PC-3 (cell line): ENCODE data around the gene GPC2. TPM values are rescaled to one million over a fixed set of nuclear protein-coding genes. Genes with fewer than 3 reads are reported as not detected.
"Not testable (repeated sequence)": the region's sequence is repeated elsewhere in the genome, so short reads cannot be mapped to it uniquely, and the experiment has no call there.

ENCODE experiments used
- ATAC-seq: fragments of 200-7000 bp; cut with Tn5 transposase; 2 replicates; pipeline ENCODE4 v1.9.1; 2020; ENCODE audit warnings: mild to moderate bottlenecking, moderate library complexity
- BruUV-seq: library from RNA; stranded (reverse); fragments of 400-500 nt; replicated peaks from 2 replicates; lab custom pipeline; 2021; lab: Mats Ljungman, UMichigan
- CTCF ChIA-PET: fragments of 300-600 bp; sonication (Branson Sonifier 250); formaldehyde crosslinking; loops from one replicate; lab custom pipeline; 2022; ENCODE audit warnings: antibody characterized with exemption; lab: Charles Lee
- POLR2A ChIA-PET: fragments of 300-600 bp; sonication (Branson Sonifier 250); formaldehyde crosslinking; loops from one replicate; lab custom pipeline; 2022; ENCODE audit warnings: antibody characterized with exemption; ENCODE audit not compliant: unreplicated experiment; lab: Charles Lee
- DNase-seq: peaks from one replicate; pipeline ENCODE4 v3.0.0-alpha.2; 2015
- H2AFZ ChIP-seq: fragments of 300-600 bp; sonication (generic); 2 replicates; pipeline ENCODE4 v1.6.0; 2016; ENCODE audit warnings: antibody characterized with exemption, low read length
- H3F3A ChIP-seq: fragments of 300-600 bp; sonication (generic); one replicate; pipeline ENCODE4 v1.6.0; 2017; ENCODE audit warnings: antibody characterized with exemption, low read length, control low read depth, mild to moderate bottlenecking; ENCODE audit not compliant: unreplicated experiment
- H3K27ac ChIP-seq: fragments of 300-600 bp; sonication (generic); 2 replicates; pipeline ENCODE4 v1.5.1; 2016; ENCODE audit warnings: mild to moderate bottlenecking, low read length
- H3K27me3 ChIP-seq: fragments of 300-600 bp; sonication (generic); 2 replicates; pipeline ENCODE4 v1.6.1; 2016; ENCODE audit warnings: low read length, mixed read lengths
- H3K36me3 ChIP-seq: fragments of 300-600 bp; sonication (generic); 2 replicates; pipeline ENCODE4 v1.6.1; 2016; ENCODE audit warnings: low read depth, mixed run types, low read length, mixed read lengths
- H3K4me1 ChIP-seq: fragments of 300-600 bp; sonication (generic); 2 replicates; pipeline ENCODE4 v1.5.1; 2016; ENCODE audit warnings: low read length; ENCODE audit not compliant: insufficient read depth
- H3K4me2 ChIP-seq: fragments of 300-600 bp; sonication (generic); 2 replicates; pipeline ENCODE4 v1.6.0; 2016; ENCODE audit warnings: low read length
- H3K4me3 ChIP-seq: fragments of 300-600 bp; sonication (generic); 2 replicates; pipeline ENCODE4 v1.5.1; 2016; ENCODE audit warnings: mild to moderate bottlenecking, low read length, mixed read lengths
- H3K79me2 ChIP-seq: fragments of 300-600 bp; sonication (generic); 2 replicates; pipeline ENCODE4 v1.6.1; 2017; ENCODE audit warnings: low read length, mixed read lengths
- H3K9ac ChIP-seq: fragments of 300-600 bp; sonication (generic); 2 replicates; pipeline ENCODE4 v1.6.0; 2016; ENCODE audit warnings: mild to moderate bottlenecking, low read length
- H3K9me2 ChIP-seq: fragments of 300-600 bp; sonication (generic); replicated peaks from 2 replicates; pipeline ENCODE4 v1.6.1; 2016; ENCODE audit warnings: mixed run types, low read length, mixed read lengths
- H3K9me3 ChIP-seq: fragments of 300-600 bp; sonication (generic); 2 replicates; pipeline ENCODE4 v1.6.1; 2016; ENCODE audit warnings: low read length, mixed read lengths
- H4K20me1 ChIP-seq: fragments of 300-600 bp; sonication (generic); 2 replicates; pipeline ENCODE4 v1.6.1; 2016; ENCODE audit warnings: low read length, mixed read lengths
- CTCF ChIP-seq: fragments of 300-600 bp; sonication (generic); conservative IDR thresholded peaks from 2 replicates; pipeline ENCODE4 v1.5.1; 2017; ENCODE audit warnings: antibody characterized with exemption, low read depth, mild to moderate bottlenecking, low read length
- EZH2 ChIP-seq: fragments of 300-600 bp; sonication (generic); IDR thresholded peaks from one replicate; pipeline ENCODE4 v1.6.1; 2017; ENCODE audit warnings: antibody characterized with exemption, mild to moderate bottlenecking, low read length; ENCODE audit not compliant: unreplicated experiment
- EZH2phosphoT487 ChIP-seq: fragments of 300-600 bp; sonication (generic); IDR thresholded peaks from 2 replicates; pipeline ENCODE4 v1.6.1; 2018; ENCODE audit warnings: mild to moderate bottlenecking, antibody characterized with exemption, low read length, borderline replicate concordance
- intact Hi-C: fragments of 100-400 bp; cut with micrococcal nuclease; formaldehyde crosslinking; loops from 2 replicates; pipeline ENCODE4 v1.9.0; 2023
- total RNA-seq: library from RNA; depleted of rRNA; stranded (reverse); fragments of >200 nt; gene quantifications from 2 replicates; pipeline ENCODE4 v1.2.3, GENCODE V29; 2014

GPC2 gene
- total RNA-seq, 1 experiment from 2014 or later = 1.6 TPM

GRCh38 chr7:100195222-100195621, 18.0 kb upstream of the GPC2 start:
- intact Hi-C loops = no loop called here
- TF ChIP-seq EZH2 (no peak), EZH2phosphoT487 (no peak), CTCF (no peak)
- Histone ChIP-seq H3K9me2 (no peaks in the 10 kb centered on the region), H4K20me1 (no peaks in the 10 kb centered on the region), H3K79me2 (no peaks in the 10 kb centered on the region), H3K27ac (no peak overlapping the region), H3K4me1 (no peaks in the 10 kb centered on the region; the same call in 1 of the 2 replicates), H3K36me3 (no peaks in the 10 kb centered on the region), H3K4me3 (no peak overlapping the region), H3K27me3 (peaks cover 12% of the 10 kb centered on the region), H3K9ac (no peak overlapping the region), H3F3A (no peaks in the 10 kb centered on the region), H3K9me3 (no peaks in the 10 kb centered on the region), H2AFZ (no peak overlapping the region), H3K4me2 (no peak overlapping the region)
- CTCF ChIA-PET = no interaction called here
- POLR2A ChIA-PET = no interaction called here
- ATAC-seq (no peak), DNase-seq (no peak)
- BruUV-seq = no TSS peak

- no peak overlapping the region for H3K9ac ChIP-seq
- no peaks in the 10 kb centered on the region for H3K9me3 ChIP-seq
- no peaks in the 10 kb centered on the region for H4K20me1 ChIP-seq
- POLR2A ChIA-PET = no interaction called here
- no peaks in the 10 kb centered on the region for H3K79me2 ChIP-seq
- intact Hi-C loops = no loop called here
- ATAC-seq (no peak), DNase-seq (no peak)
- H3K27me3 ChIP-seq = no peaks in the 10 kb centered on the region
- H3K4me1 ChIP-seq = no peaks in the 10 kb centered on the region; the same call in 1 of the 2 replicates
- TF ChIP-seq EZH2 = no peak
- TF ChIP-seq EZH2phosphoT487 = no peak
- no peak for TF ChIP-seq CTCF
- H3K36me3 ChIP-seq = no peaks in the 10 kb centered on the region
- H2AFZ ChIP-seq = no peak overlapping the region
- H3K9me2 ChIP-seq = no peaks in the 10 kb centered on the region
- no peak overlapping the region for H3K27ac ChIP-seq
- no TSS peak for BruUV-seq
- H3K4me2 ChIP-seq = no peak overlapping the region
- H3K4me3 ChIP-seq = no peak overlapping the region
- CTCF ChIA-PET = no interaction called here
- H3F3A ChIP-seq = no peaks in the 10 kb centered on the region
Measured at GRCh38 chr7:100192969-100193368, 15.8 kb upstream of the GPC2 start.

GRCh38 chr7:100192281-100192862, 15.2 kb upstream of the GPC2 start:
- CTCF ChIA-PET, BruUV-seq, POLR2A ChIA-PET: not testable (repeated sequence)

More at GRCh38 chr7:100192281-100192862, 15.2 kb upstream of the GPC2 start:
- H3K79me2 ChIP-seq, H4K20me1 ChIP-seq, H3K27ac ChIP-seq, H3K4me3 ChIP-seq, H3K4me2 ChIP-seq, H3K9me3 ChIP-seq, H3K36me3 ChIP-seq, H3K9ac ChIP-seq, H3K27me3 ChIP-seq, H3K4me1 ChIP-seq, H3F3A ChIP-seq, H3K9me2 ChIP-seq, intact Hi-C loops, H2AFZ ChIP-seq, DNase-seq, ATAC-seq: not testable (repeated sequence)
